Measurements from ENCODE around the gene AVL9.
"Not testable (repeated sequence)": the region's sequence is repeated elsewhere in the genome, so short reads cannot be mapped to it uniquely, and the experiment has no call there.

The AVL9 gene

DNA sequence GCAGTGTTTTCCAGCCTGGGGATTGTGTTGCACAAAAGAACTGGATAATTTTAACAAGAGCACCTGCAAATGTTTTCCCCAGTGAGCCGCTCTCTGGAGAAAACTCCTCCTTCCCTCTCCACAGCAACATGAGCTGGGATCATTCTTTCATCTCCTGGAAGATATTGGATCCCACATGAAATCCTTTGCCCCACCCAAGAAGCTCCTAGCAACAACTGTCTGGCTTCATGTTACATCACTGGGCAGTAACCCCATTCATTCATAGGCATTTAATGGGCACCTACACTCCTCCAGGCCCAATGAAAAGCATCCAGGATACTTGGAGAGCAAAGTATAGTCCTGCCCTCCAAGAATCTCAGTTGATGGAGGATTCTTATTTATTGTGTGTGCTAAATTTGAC is 32.3 kb upstream of the AVL9 start:
- DNase-seq (ENCODE audit: extremely low read depth, low read depth) = no peak
- TF ChIP-seq, protein P1, sequence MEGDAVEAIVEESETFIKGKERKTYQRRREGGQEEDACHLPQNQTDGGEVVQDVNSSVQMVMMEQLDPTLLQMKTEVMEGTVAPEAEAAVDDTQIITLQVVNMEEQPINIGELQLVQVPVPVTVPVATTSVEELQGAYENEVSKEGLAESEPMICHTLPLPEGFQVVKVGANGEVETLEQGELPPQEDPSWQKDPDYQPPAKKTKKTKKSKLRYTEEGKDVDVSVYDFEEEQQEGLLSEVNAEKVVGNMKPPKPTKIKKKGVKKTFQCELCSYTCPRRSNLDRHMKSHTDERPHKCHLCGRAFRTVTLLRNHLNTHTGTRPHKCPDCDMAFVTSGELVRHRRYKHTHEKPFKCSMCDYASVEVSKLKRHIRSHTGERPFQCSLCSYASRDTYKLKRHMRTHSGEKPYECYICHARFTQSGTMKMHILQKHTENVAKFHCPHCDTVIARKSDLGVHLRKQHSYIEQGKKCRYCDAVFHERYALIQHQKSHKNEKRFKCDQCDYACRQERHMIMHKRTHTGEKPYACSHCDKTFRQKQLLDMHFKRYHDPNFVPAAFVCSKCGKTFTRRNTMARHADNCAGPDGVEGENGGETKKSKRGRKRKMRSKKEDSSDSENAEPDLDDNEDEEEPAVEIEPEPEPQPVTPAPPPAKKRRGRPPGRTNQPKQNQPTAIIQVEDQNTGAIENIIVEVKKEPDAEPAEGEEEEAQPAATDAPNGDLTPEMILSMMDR (IDR thresholded peaks at IDR 0.05; ENCODE audit: low read depth, low read length) = no peak

DNA sequence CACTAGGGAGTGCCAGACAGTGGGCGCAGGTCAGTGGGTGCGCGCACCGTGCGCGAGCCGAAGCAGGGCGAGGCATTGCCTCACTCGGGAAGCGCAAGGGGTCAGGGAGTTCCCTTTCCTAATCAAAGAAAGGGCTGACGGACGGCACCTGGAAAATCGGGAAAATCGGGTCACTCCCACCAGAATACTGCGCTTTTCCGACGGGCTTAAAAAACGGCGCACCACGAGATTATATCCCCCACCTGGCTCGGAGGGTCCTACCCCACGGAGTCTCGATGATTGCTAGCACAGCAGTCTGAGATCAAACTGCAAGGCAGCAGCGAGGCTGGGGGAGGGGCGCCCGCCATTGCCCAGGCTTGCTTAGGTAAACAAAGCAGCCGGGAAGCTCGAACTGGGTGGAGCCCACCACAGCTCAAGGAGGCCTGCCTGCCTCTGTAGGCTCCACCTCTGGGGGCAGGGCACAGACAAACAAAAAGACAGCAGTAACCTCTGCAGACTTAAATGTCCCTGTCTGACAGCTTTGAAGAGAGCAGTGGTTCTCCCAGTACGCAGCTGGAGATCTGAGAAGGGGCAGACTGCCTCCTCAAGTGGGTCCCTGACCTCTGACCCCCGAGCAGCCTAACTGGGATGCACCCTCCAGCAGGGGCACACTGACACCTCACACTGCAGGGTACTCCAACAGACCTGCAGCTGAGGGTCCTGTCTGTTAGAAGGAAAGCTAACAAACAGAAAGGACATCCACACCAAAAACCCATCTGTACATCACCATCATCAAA is 30.5 kb upstream of the AVL9 start:
- not testable (repeated sequence) for DNase-seq (ENCODE audit: extremely low read depth, low read depth)

DNA sequence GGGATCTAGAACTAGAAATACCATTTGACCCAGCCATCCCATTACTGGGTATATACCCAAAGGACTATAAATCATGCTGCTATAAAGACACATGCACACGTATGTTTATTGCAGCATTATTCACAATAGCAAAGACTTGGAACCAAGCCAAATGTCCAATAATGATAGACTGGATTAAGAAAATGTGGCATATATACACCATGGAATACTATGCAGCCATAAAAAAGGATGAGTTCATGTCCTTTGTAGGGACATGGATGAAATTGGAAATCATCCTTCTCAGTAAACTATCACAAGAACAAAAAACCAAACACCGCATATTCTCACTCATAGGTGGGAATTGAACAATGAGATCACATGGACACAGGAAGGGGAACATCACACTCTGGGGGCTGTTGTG is 25.3 kb upstream of the AVL9 start:
- not testable (repeated sequence) for DNase-seq (ENCODE audit: extremely low read depth, low read depth)

DNA sequence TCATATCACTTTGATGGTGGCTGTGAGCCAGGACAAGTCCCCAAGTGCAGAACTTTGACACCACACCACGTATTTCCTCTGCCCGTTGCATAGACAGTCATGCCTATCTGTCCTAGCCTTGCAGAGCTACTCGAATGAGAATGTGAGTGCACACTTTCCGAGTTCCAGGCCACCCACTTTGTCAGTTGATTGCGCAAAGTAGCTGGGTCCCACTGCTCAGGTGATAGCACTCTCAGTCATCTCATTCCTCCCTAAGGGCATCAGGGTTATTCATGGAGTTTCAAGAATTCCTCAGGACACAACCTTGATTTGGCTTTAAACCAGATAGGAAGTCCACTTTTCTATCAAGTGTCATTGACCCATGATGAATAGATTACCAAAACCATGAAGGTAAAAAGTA is 24.4 kb upstream of the AVL9 start:
- DNase-seq (ENCODE audit: extremely low read depth, low read depth) = no peak

DNA sequence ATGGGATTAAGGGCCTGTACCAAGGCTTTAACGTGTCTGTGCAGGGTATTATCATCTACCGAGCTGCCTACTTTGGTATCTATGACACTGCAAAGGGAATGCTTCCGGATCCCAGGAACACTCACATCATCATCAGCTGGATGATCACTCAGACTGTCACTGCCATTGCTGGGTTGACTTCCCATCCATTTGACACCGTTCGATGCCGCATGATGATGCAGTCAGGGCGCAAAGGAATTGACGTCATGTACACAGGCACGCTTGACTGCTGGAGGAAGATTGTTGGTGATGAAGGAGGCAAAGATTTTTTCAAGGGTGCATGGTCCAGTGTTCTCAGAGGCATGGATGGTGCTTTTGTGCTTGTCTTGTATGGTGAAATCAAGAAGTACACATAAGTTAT is 23.3 kb upstream of the AVL9 start:
- no peak for DNase-seq (ENCODE audit: extremely low read depth, low read depth)
- TF ChIP-seq, protein P1 (IDR thresholded peaks at IDR 0.05; ENCODE audit: low read depth, low read length) = no peak

More for the DNA sequence above, 24.4 kb upstream of the AVL9 start:
- TF ChIP-seq, protein P1 (IDR thresholded peaks at IDR 0.05; ENCODE audit: low read depth, low read length) = no peak

DNA sequence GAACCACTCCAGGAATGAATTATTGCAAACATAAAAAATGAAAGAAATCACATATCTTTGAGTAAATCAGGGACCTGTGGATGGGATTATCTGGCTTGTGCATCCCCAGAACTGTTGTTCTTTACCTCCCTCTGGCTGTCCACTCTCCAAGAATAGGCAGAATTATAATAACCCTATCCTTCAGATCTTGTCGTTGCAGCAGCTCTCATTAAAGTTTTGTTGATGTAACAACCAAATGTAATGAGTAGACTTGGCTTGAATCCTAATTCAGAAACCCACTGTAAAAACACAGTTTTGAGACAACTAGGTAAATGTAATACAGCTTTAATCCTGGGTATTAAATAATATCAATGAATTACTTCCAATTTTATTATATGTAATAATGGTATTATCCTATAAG is 21.3 kb upstream of the AVL9 start:
- TF ChIP-seq, protein P1 (IDR thresholded peaks at IDR 0.05; ENCODE audit: low read depth, low read length) = no peak
- no peak for DNase-seq (ENCODE audit: extremely low read depth, low read depth)

DNA sequence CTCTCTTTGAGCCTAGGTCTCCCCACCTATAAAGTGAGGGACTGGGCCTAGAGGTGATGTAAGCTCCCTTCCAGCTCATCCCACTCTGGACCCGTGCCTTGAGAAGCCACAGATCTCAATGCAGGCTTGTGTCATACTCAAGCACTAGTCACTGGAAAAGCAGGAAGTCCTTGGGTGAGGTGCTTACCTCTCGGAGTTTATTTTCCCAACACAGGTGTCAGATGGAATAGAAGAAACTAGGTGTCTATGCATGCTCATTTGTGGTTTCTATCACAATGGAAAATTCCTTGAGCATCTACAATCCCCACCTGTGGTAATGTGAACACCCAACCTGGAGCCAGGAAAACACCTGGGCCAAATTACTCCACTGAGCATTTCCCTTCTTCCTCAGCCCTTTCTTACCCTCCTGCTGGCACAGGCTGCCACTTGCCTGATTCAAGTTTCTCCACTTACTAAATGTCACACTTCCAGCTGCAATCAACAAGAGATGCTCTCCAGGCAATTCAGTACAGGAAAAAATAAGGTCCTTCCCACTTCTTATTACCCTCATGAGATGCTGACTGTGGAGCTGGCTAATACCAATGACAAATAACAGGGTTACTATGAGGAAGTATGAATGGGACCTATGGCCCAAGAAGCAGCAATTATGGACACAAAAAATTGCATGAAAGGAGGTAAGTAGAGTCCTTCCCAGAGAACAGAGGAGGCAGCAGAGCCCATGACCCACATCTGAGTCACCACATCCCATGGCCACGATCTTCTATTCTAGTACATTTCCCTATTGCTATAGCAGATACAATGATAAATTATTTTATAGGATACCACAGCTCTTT is 18.3 kb upstream of the AVL9 start:
- TF ChIP-seq, protein P1 (IDR thresholded peaks at IDR 0.05; ENCODE audit: low read depth, low read length) = no peak
- no peak for DNase-seq (ENCODE audit: extremely low read depth, low read depth)

DNA sequence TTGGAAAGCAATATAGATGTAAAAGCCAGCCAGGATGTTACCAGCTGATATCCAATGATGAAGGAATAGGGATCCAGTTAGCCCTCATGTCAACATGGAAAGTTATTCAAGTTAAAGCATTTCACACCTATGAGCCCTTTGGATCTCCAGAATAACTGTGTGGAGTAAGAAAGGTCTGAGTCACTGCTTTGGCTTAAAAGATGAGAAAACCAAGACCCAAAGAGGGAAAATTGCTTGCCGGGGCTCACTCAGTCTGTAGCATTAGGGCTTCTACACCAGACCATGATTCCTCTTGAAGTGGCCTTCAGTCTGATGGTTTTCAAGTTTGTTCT is 17.7 kb upstream of the AVL9 start:
- DNase-seq (ENCODE audit: extremely low read depth, low read depth) = no peak
- TF ChIP-seq, protein P1 (IDR thresholded peaks at IDR 0.05; ENCODE audit: low read depth, low read length) = no peak
